HS-27A (cell line): ENCODE measurements around the gene PARP16.

ENCODE experiments used
- DNase-seq: peaks from one replicate; pipeline ENCODE4 v3.0.0-alpha.2; 2012; ENCODE audit warnings: low read depth, missing footprints

PARP16 gene

GRCh38 chr15:65311760-65312159, 25.1 kb upstream of the PARP16 start:
- DNase-seq, result no peak

- no peak for DNase-seq
These were observed 23.9 kb upstream of the PARP16 start for GRCh38 chr15:65310431-65311137.

GRCh38 chr15:65309882-65310418, 23.3 kb upstream of the PARP16 start:
- DNase-seq, result no peak

GRCh38 chr15:65307978-65308377, 21.3 kb upstream of the PARP16 start:
- no peak for DNase-seq

GRCh38 chr15:65306551-65306950, 19.9 kb upstream of the PARP16 start:
- no peak for DNase-seq

- DNase-seq, result no peak
These were observed 19.1 kb upstream of the PARP16 start for GRCh38 chr15:65305776-65306175.

GRCh38 chr15:65305150-65305758, 18.6 kb upstream of the PARP16 start:
- no peak for DNase-seq

GRCh38 chr15:65304381-65305149, 17.9 kb upstream of the PARP16 start, which contains the start of gene RNU5B-1:
TSS of gene RNU5B-1 (plus strand) at chr15:65304677.
- peak; percentile 96 for DNase-seq

GRCh38 chr15:65303687-65304380, 17.2 kb upstream of the PARP16 start:
- DNase-seq, result peak; percentile 50

- no peak for DNase-seq
These were observed 15.4 kb upstream of the PARP16 start for GRCh38 chr15:65302061-65302460.

GRCh38 chr15:65300924-65301441, 14.3 kb upstream of the PARP16 start:
- no peak for DNase-seq

- no peak for DNase-seq
These were observed 12.0 kb upstream of the PARP16 start for GRCh38 chr15:65298731-65299130.

- no peak for DNase-seq
These were observed 6.3 kb upstream of the PARP16 start for GRCh38 chr15:65292938-65293518.

GRCh38 chr15:65290228-65290627, 3.5 kb upstream of the PARP16 start:
- DNase-seq, result no peak

- DNase-seq, result no peak
These were observed 2.7 kb upstream of the PARP16 start for GRCh38 chr15:65289261-65289854.

- DNase-seq, result no peak
These were observed 805 bp upstream of the PARP16 start for GRCh38 chr15:65287520-65287855.

- DNase-seq, result no peak
These were observed 497 bp downstream of the PARP16 start for GRCh38 chr15:65286069-65286703.

- DNase-seq, result no peak
These were observed 1.2 kb downstream of the PARP16 start for GRCh38 chr15:65285291-65286068.

- no peak for DNase-seq
These were observed 8.2 kb downstream of the PARP16 start for GRCh38 chr15:65278480-65278879.

- no peak for DNase-seq
These were observed 9.7 kb downstream of the PARP16 start for GRCh38 chr15:65277015-65277414.
